ENCODE measurements around the gene GAL3ST3.

DNA sequence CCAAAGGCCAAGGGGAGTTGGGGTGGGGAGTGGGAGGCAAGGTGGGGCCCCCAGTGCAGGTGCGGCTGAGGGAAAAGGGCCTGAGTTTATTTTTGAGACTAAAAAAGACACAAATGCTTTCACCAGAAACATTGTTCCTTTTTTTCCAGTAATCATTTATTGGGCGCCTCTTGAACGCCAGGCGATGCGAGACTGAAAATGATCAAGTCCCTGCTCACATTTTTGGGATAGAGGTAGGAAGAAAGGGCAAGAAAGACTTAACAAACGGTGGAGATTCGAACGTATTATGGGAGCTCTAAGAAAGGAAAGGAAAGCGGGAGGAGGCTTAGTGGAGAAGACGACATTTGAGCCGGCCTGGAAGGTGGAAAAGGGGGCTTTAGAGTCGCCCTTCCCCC is 2.4 kb upstream of the GAL3ST3 start:
- TF ChIP-seq CTCF (IDR thresholded peaks at IDR 0.05) (no peak), POLR2A (IDR thresholded peaks at IDR 0.05) (no peak)

Measured in uterus (tissue), 2 donors.